Smooth muscle cell (in vitro differentiated cells): ENCODE results near the gene ODF2L. TPM values are rescaled to one million over a fixed set of nuclear protein-coding genes. Genes with fewer than 3 reads are reported as not detected.

Experiments used
- DNase-seq: peaks from one replicate; lab custom pipeline; 2025; ENCODE audit not compliant: unreplicated experiment; lab: John Stamatoyannopoulos, UW
- H2AFZ ChIP-seq: fragments of 200-600 bp; sonication (generic); 2 replicates; pipeline ENCODE4 v1.6.0; 2016; ENCODE audit warnings: antibody characterized with exemption, low read depth, mild to moderate bottlenecking
- H3F3A ChIP-seq: fragments of 200-600 bp; sonication (generic); 2 replicates; pipeline ENCODE4 v1.6.0; 2017; ENCODE audit warnings: antibody characterized with exemption, low read depth
- H3K27ac ChIP-seq: fragments of 200-600 bp; sonication (generic); 2 replicates; pipeline ENCODE4 v1.5.1; 2016; ENCODE audit warnings: low read depth, mild to moderate bottlenecking
- H3K27me3 ChIP-seq: fragments of 200-600 bp; sonication (generic); 2 replicates; pipeline ENCODE4 v1.6.1; 2016; ENCODE audit warnings: low read depth, mild to moderate bottlenecking
- H3K36me3 ChIP-seq: fragments of 200-600 bp; sonication (generic); 2 replicates; pipeline ENCODE4 v1.5.1; 2016; ENCODE audit warnings: low read depth
- H3K4me1 ChIP-seq: fragments of 200-600 bp; sonication (generic); 2 replicates; pipeline ENCODE4 v1.5.1; 2016; ENCODE audit warnings: low read depth
- H3K4me2 ChIP-seq: fragments of 200-600 bp; sonication (generic); 2 replicates; pipeline ENCODE4 v1.6.0; 2016; ENCODE audit warnings: mild to moderate bottlenecking
- H3K4me3 ChIP-seq: fragments of 200-600 bp; sonication (generic); 2 replicates; pipeline ENCODE4 v1.5.1; 2016; ENCODE audit warnings: mild to moderate bottlenecking
- H3K79me2 ChIP-seq: fragments of 200-600 bp; sonication (generic); 2 replicates; pipeline ENCODE4 v1.6.0; 2016; ENCODE audit warnings: low read depth, mild to moderate bottlenecking
- H3K9ac ChIP-seq: fragments of 200-600 bp; sonication (generic); 2 replicates; pipeline ENCODE4 v1.6.0; 2016; ENCODE audit warnings: low read depth
- H3K9me3 ChIP-seq: fragments of 200-600 bp; sonication (generic); replicated peaks from 2 replicates; pipeline ENCODE4 v1.5.1; 2016; ENCODE audit warnings: low read depth
- H4K20me1 ChIP-seq: fragments of 200-600 bp; sonication (generic); 2 replicates; pipeline ENCODE4 v1.6.0; 2016; ENCODE audit warnings: low read depth
- WGBS: methylation state at CpG from one replicate; pipeline ENCODE4 v1.1.7; 2016; ENCODE audit warnings: low lambda C conversion rate; 5-methylcytosine and 5-hydroxymethylcytosine counted together
- polyA plus RNA-seq: library from polyadenylated mRNA; unstranded; fragments of >200 nt; fragmentation: Nextera tagmentation; extraction: Ambion mirVana; gene quantifications from 2 replicates; pipeline ENCODE4 v1.2.1, GENCODE V29; 2016
- total RNA-seq: library from RNA; depleted of rRNA; stranded (reverse); fragments of >200 nt; gene quantifications from 2 replicates; pipeline ENCODE4 v1.2.3, GENCODE V29; 2014
- TF ChIP-seq, protein P1 (sequence below): fragments of 200-600 bp; sonication (generic); IDR thresholded peaks from 2 replicates; pipeline ENCODE4 v1.5.1; 2017; ENCODE audit warnings: borderline replicate concordance, mild to moderate bottlenecking, antibody characterized with exemption; ENCODE audit not compliant: insufficient read depth, poor library complexity, severe bottlenecking

ODF2L gene
- total and polyA plus RNA-seq, 2 experiments from 2014 or later = 36.4 to 58.4 TPM

DNA sequence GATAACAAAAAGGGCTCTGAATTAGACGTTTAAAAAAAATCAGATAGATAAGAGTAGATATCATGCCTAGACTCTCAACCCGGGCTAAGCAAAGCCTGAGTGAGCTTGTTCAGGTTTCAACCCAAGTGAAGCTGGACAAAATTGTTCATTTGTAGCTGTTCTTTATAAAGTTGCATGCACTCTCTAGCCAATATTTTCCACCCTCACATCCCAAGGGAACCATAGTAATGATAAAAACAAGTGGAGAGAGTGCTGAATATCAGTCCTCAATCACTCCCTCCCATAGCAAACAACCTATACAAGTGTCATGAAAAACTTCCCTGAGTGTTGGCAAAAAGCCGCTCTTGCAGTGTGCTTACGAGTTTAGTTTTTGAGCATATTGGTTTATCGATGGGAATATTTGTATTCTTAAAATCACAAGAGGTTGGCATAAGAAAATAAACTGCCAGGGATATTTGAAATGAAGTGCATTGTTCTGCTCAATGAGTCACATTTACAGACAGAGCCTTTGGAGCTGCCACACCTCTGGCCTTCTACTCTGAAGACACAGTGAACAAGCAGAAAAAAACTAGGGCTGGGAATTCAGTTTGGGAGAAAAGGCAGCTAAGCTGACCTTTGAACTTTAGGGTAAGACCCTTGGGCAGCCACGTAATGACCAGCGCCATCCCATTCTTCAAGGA is 25.6 kb upstream of the ODF2L start:
- Histone ChIP-seq H2AFZ (no peak overlapping the region), H3K27ac (no peak overlapping the region), H3K36me3 (no peaks in the 10 kb centered on the region), H3K4me1 (no peaks in the 10 kb centered on the region), H3K27me3 (no peaks in the 10 kb centered on the region), H3K4me3 (no peak overlapping the region), H3F3A (no peaks in the 10 kb centered on the region), H3K9ac (no peak overlapping the region), H3K79me2 (no peaks in the 10 kb centered on the region), H4K20me1 (no peaks in the 10 kb centered on the region), H3K4me2 (no peak overlapping the region), H3K9me3 (no peaks in the 10 kb centered on the region)
- no peak for DNase-seq
- WGBS = 86% methylated on average over 7 of the region's 7 CpGs
- TF ChIP-seq, protein P1, sequence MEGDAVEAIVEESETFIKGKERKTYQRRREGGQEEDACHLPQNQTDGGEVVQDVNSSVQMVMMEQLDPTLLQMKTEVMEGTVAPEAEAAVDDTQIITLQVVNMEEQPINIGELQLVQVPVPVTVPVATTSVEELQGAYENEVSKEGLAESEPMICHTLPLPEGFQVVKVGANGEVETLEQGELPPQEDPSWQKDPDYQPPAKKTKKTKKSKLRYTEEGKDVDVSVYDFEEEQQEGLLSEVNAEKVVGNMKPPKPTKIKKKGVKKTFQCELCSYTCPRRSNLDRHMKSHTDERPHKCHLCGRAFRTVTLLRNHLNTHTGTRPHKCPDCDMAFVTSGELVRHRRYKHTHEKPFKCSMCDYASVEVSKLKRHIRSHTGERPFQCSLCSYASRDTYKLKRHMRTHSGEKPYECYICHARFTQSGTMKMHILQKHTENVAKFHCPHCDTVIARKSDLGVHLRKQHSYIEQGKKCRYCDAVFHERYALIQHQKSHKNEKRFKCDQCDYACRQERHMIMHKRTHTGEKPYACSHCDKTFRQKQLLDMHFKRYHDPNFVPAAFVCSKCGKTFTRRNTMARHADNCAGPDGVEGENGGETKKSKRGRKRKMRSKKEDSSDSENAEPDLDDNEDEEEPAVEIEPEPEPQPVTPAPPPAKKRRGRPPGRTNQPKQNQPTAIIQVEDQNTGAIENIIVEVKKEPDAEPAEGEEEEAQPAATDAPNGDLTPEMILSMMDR = no peak

DNA sequence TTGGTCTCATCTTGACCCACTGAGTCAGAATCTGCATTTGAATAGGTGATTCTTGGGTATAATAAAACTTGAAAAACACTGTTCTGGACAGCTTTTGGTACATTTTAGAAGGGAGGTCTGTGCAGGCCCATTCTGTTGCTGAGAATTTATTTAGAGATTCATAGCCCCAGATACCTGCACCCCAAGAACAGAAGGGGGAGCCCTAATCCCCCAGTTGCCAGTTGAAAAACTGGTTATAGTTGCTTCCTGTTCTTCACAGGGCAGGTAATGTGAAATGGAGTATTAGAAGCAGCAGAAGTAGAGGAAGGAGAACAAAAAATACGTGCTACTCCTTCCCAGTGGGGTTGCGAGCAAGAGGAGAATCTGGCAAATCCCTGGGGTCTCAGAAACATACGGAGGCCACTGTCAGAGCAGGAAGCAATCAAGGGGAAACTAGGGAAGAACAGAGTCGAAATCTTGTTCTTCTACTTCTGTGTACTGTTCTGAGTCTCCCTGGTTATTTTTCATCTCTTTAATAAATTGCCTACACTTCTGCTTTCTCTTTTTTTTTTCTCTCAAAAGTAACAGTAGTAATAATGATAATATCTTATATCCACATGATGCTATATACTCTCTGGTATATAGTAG is 23.3 kb upstream of the ODF2L start:
- H3K4me3 ChIP-seq = no peak overlapping the region
- no peaks in the 10 kb centered on the region for H3K4me1 ChIP-seq
- no peak for DNase-seq
- H3K79me2 ChIP-seq = no peaks in the 10 kb centered on the region
- H3K9ac ChIP-seq = no peak overlapping the region
- H3K4me2 ChIP-seq = no peak overlapping the region
- TF ChIP-seq, protein P1 = peak; percentile 29
- no peaks in the 10 kb centered on the region for H3K36me3 ChIP-seq
- no peak overlapping the region for H3K27ac ChIP-seq
- H2AFZ ChIP-seq = no peak overlapping the region
- 73% methylated on average over 4 of the region's 4 CpGs for WGBS
- no peaks in the 10 kb centered on the region for H3F3A ChIP-seq
- H4K20me1 ChIP-seq = no peaks in the 10 kb centered on the region
- H3K9me3 ChIP-seq = no peaks in the 10 kb centered on the region
- H3K27me3 ChIP-seq = no peaks in the 10 kb centered on the region

DNA sequence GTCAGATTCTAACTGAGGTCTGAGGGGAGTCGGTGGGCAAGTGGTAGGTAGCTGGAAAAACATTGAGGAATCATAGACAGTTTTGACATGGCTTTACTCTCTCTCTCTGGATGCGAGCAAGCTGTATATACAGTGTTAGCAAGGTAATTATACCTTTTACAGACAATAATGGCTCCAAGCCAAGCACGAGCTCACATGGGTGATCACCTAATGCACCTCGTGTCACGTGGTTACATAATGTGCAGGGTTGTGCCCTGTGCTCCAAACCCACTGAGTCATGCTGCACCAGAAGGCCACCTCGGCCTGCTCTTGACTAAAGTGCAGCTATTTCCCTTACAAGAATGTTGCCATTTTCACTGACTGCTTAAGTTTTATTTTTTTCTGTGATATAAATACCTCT is 20.2 kb upstream of the ODF2L start:
- H3K4me1 ChIP-seq = no peaks in the 10 kb centered on the region
- no peaks in the 10 kb centered on the region for H3K27me3 ChIP-seq
- no peaks in the 10 kb centered on the region for H3K79me2 ChIP-seq
- no peaks in the 10 kb centered on the region for H3F3A ChIP-seq
- TF ChIP-seq, protein P1 = no peak
- WGBS = 85% methylated on average over 6 of the region's 6 CpGs
- no peaks in the 10 kb centered on the region for H4K20me1 ChIP-seq
- no peaks in the 10 kb centered on the region for H3K36me3 ChIP-seq
- H3K9ac ChIP-seq = no peak overlapping the region
- no peak overlapping the region for H3K4me3 ChIP-seq
- H3K4me2 ChIP-seq = no peak overlapping the region
- no peaks in the 10 kb centered on the region for H3K9me3 ChIP-seq
- H3K27ac ChIP-seq = no peak overlapping the region
- H2AFZ ChIP-seq = no peak overlapping the region
- DNase-seq = no peak

DNA sequence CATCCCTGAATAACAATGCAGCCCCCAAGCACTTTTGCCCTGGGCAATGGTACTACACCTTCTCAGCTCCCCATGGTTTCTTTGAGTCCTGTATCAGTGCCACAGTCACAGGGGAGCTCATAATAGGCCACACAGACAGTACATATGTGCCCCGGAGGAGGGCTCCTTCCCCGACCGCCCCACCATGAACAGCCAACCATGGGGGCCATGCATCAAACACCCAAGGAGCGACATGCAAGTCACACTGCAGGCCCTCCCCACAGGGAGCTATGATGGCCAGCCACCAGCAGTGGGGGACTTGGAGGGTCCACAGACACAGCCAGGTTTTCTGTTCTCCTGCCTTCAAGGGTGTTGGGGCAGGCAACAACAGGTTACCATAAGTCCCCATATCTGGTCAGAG is 14.8 kb upstream of the ODF2L start:
- H3K27ac ChIP-seq = no peak overlapping the region
- no peaks in the 10 kb centered on the region for H3K9me3 ChIP-seq
- DNase-seq = no peak
- H3F3A ChIP-seq = no peaks in the 10 kb centered on the region
- no peaks in the 10 kb centered on the region for H3K4me1 ChIP-seq
- no peaks in the 10 kb centered on the region for H3K79me2 ChIP-seq
- no peak overlapping the region for H3K4me3 ChIP-seq
- no peaks in the 10 kb centered on the region for H3K36me3 ChIP-seq
- TF ChIP-seq, protein P1 = no peak
- H3K27me3 ChIP-seq = peaks cover 8% of the 10 kb centered on the region
- H3K4me2 ChIP-seq = no peak overlapping the region
- H3K9ac ChIP-seq = no peak overlapping the region
- H4K20me1 ChIP-seq = no peaks in the 10 kb centered on the region
- WGBS = 97% methylated on average over 4 of the region's 4 CpGs
- H2AFZ ChIP-seq = no peak overlapping the region
